Left colon (tissue), 2 donors: Measurements from ENCODE around the gene ADAM19. TPM values are rescaled to one million over a fixed set of nuclear protein-coding genes. Genes with fewer than 3 reads are reported as not detected.
"Not testable (repeated sequence)": the region's sequence is repeated elsewhere in the genome, so short reads cannot be mapped to it uniquely, and the experiment has no call there.

Experiments
- ATAC-seq: fragments of 200-7000 bp; cut with Tn5 transposase; one replicate; pipeline ENCODE4 v1.9.1; 2020; ENCODE audit warnings: mild to moderate bottlenecking, moderate library complexity
- DNase-seq, 2 donors: peaks; one replicate each; pipeline ENCODE4 v3.0.0-alpha.2; 2020
- intact Hi-C, 2 donors: fragments of 100-400 bp; cut with DNase I in 1 of 2; cut with micrococcal nuclease in 1 of 2; formaldehyde crosslinking; loops; one replicate each; pipeline versions ENCODE4 v1.11.2 to v1.14.0; 2022; cut with DNase I, micrococcal nuclease
- total RNA-seq, 2 donors: library from RNA; stranded (reverse); fragmentation: NEBNext Ultra II Directional; extraction: Animal tissue kit (Norgen Biotek cat#: 25700); gene quantifications; one replicate each; pipeline ENCODE4 v1.2.1, GENCODE V29; 2021
- donor health status: DM: no; HTN: no; CAD: no.
- donor health status: DM: yes; HTN: yes; CAD: no.

The ADAM19 gene
- total RNA-seq, 2 donors from 2014 or later, result 2.7 to 9.1 TPM

DNA sequence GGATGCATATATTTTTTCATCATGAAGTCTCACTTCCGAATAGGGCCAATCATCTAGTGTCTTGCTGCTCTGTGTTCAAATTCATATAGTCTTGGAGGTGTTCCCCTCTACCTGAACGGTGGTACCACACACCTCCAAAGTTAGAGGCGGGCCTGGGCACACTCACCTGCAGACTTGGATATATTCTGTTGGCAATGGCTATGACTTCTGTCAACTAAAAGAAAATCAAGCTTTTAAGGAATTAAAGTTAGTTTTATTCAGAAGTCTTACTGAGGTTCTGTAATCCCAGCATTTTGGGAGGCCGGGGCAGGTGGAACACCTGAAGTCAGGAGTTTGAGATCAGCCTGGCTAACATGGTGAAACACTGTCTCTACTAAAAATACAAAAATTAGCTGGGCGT, 118.2 kb downstream of the ADAM19 start:
- ATAC-seq, result no peak
- intact Hi-C loops, result no loop called here
- DNase-seq, result no peak

DNA sequence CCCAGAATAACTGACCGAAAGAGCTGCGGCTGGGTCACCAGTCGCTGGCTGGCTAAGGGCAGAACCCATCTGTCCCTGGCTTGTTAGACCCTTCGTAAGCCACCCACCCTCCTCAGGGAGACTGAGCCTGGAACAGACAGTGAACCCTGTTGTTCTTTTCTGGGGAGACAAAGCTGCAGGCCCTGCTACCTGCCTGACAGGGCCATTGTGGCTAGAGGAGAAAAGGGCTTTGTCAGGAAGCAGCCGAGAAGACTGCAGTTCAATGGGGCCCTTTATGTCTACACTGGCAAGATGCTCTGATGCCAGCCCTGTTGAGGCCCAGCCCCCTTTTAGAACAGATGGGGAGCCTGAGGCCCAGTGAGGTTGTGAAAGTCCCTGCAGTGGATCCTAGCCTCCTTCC, 119.3 kb downstream of the ADAM19 start:
- ATAC-seq (no peak), DNase-seq (no peak)
- intact Hi-C loops, result no loop called here

GRCh38 chr5:157455057-157455456, 120.5 kb downstream of the ADAM19 start:
- no peak for ATAC-seq
- DNase-seq, result no peak
- intact Hi-C loops, result no loop called here

- intact Hi-C loops, result no loop called here
- DNase-seq (no peak), ATAC-seq (no peak)
These were observed 121.3 kb downstream of the ADAM19 start for GRCh38 chr5:157454273-157454672.

DNA sequence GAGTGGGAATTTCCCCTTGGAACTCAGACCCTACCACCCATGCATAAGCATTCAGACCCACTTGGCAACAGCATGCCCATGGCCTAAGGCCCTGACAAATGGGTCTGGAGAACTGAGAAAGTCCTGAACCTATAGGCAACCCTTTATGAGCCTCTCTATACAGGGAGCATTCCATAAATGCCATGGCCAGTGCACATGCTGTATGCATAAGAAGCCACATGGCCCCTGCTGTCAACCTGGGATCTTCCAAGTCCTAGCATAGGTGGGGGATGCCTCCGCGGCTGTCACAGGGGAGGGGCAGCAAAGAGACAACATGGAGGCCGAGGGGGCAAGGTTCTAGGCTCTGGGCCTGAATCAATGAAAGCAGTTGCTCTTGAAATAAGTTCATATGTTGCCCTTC, 123.8 kb downstream of the ADAM19 start:
- DNase-seq (no peak), ATAC-seq (no peak)
- intact Hi-C loops, result no loop called here

GRCh38 chr5:157450024-157450423, 125.6 kb downstream of the ADAM19 start:
- DNase-seq (no peak), ATAC-seq (no peak)
- intact Hi-C loops, result no loop called here

- peak; percentile 51 to 68 for DNase-seq
- intact Hi-C loops, result no loop called here
- ATAC-seq, result peak; percentile 35
These were observed 126.4 kb downstream of the ADAM19 start for GRCh38 chr5:157449011-157449723.

DNA sequence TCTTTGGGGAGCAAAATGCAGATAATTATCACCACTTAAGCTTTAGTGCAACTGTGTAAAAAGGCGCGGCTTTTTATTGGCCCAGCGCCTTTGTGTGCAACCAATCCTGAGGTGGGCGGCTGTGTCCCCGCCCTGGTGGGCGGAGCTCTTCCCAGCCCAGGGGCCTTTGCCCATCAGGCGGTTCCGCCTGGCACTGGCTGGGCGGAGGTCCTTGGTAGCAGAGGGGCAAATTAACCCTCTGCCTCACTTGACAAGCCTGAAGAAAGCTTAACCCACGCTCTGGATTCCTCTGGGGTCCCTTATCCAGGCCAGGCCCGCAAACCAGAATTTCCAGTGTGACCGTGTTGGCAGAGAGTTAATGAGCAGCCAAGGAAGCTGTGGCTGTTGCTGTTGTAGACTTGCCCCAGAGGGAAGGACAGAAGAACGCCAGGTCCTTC, 128.4 kb downstream of the ADAM19 start:
- DNase-seq (peak; percentile 74 to 78), ATAC-seq (peak; percentile 98)
- intact Hi-C loops, result no loop called here

GRCh38 chr5:157446412-157446935, 129.1 kb downstream of the ADAM19 start:
- no peak for ATAC-seq
- no peak for DNase-seq
- intact Hi-C loops, result no loop called here

GRCh38 chr5:157445745-157446411, 129.7 kb downstream of the ADAM19 start:
- intact Hi-C loops, result no loop called here
- ATAC-seq (no peak), DNase-seq (no peak)

DNA sequence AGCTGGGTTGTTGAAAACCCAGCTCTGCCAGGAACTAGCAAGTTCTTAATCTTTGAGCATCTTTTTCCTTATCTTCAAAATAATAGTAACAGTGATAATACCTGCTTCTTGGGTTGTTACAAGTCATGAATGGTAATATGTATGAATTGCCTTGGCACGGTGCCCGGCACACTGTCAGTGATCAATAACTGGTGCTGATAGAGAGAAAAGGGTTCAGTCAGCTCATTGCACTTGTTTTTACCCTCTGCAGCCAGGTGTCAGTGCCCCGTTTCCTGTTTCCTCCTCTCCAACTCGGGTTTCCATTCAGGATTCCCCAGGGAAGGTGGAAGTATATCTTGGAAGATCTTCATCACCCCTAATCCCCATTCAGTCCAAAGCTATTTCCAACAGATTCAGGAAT, 131.4 kb downstream of the ADAM19 start:
- intact Hi-C loops, result no loop called here
- DNase-seq (no peak), ATAC-seq (no peak)

- ATAC-seq (no peak), DNase-seq (no peak)
- intact Hi-C loops, result no loop called here
These were observed 132.5 kb downstream of the ADAM19 start for GRCh38 chr5:157443041-157443549.

- intact Hi-C loops, result loop anchor here in 1 of 2 donors (5.0 kb wide), 1 partner anchor 38 kb away; no protein-coding TSS in a partner anchor
- ATAC-seq, result no peak
- no peak for DNase-seq
These were observed 141.5 kb downstream of the ADAM19 start for GRCh38 chr5:157434096-157434495.

GRCh38 chr5:157431544-157432200, 143.9 kb downstream of the ADAM19 start:
- DNase-seq, result no peak

DNA sequence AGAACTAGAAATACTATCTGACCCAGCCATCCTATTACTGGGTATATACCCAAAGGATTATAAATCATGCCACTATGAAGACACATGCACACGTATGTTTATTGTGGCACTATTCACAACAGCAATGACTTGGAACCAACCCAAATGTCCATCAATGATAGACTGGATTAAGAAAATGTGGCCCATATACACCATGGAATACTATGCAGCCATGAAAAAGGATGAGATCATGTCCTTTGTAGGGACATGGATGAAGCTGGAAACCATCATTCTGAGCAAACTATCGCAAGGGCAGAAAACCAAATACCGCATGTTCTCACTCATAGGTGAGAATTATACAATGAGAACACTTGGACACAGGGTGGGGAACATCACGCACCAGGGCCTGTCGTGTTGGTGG, 145.7 kb downstream of the ADAM19 start:
- not testable (repeated sequence) for DNase-seq, ATAC-seq
- intact Hi-C loops, result loop anchor here in 1 of 2 donors (5.0 kb wide), 1 partner anchor 42 kb away; no protein-coding TSS in a partner anchor

More at GRCh38 chr5:157431544-157432200, 143.9 kb downstream of the ADAM19 start:
- ATAC-seq, result peak; percentile 93
- intact Hi-C loops, result loop anchor here in 1 of 2 donors (5.0 kb wide), 1 partner anchor 41 kb away; no protein-coding TSS in a partner anchor
